ENCODE measurements around the gene ASAP3. TPM values are rescaled to one million over a fixed set of nuclear protein-coding genes. Genes with fewer than 3 reads are reported as not detected.

ASAP3 gene
- total and polyA plus RNA-seq, 2 of the 4 experiments (the other 2 are of a cell fraction), result 18.6 to 18.8 TPM

DNA sequence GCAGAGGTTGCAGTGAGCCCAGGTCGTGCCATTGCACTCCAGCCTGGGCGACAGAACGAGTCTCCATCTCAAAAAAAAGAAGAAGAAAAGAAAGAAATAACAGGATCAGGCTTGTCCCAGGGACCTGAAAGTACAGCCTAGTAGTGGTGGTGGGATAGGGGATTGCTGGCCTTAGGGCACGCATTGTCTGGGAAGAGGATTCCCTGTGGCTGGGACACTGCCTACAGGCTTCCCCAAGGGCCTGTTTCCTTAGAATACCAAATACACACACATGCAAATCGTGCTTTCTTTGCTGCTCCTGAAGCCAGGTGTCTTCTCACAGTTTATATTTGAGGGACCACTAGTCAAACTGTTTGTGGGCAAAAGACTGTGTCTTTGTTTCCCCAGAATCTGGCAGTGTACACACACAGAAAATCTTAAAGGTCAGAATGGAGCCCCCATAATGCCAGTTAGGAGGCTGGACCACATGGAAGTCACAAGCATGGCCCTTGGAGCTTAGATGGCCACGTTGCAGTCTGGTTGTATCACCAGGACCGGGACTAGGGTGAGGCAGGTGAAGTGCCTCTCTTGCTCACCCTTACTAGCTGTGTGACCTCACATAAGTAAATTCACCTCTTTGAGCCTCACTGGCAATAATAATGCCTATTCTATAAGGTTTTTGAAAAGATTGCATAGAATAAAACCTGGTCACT, 12.7 kb upstream of the ASAP3 start:
- Histone ChIP-seq H3K27me3 (ENCODE audit: control insufficient read depth, insufficient read depth, low read length) (peaks cover 2% of the 10 kb centered on the region), H3K4me1 (ENCODE audit: control insufficient read depth, insufficient read depth, low read length) (no peaks in the 10 kb centered on the region), H4K8ac (ENCODE audit: low read depth in 2 of 2, low read length in 2 of 2) (no peak overlapping the region), H3K36me3 (ENCODE audit: control insufficient read depth, insufficient read depth, low read length) (no peaks in the 10 kb centered on the region), H4K91ac (ENCODE audit: insufficient read depth, low read depth, low read length) (no peak overlapping the region), H2BK15ac (ENCODE audit: low read depth, low read length) (no peak overlapping the region), H3K18ac (ENCODE audit: low read depth, low read length) (no peak overlapping the region), H2AFZ (replicated peaks; ENCODE audit: low read length, poor library complexity) (no peak overlapping the region), H3K79me1 (ENCODE audit: low read depth in 1 of 2, low read length in 2 of 2) (no peaks in the 10 kb centered on the region), H3K9me1 (ENCODE audit: insufficient read depth, low read length) (peaks cover 6% of the 10 kb centered on the region; the same call in 1 of the 2 replicates), H3K4me2 (ENCODE audit: low read depth, low read length) (no peak overlapping the region), H3K4ac (ENCODE audit: low read depth, low read length) (no peak overlapping the region), H2BK5ac (ENCODE audit: low read depth, low read length, poor library complexity, severe bottlenecking) (no peak overlapping the region), H3K56ac (ENCODE audit: extremely low read depth, insufficient read depth, low read length) (no peak overlapping the region), H3K14ac (replicated peaks; ENCODE audit: low read depth, low read length) (no peak overlapping the region), H3K23ac (ENCODE audit: low read depth, low read length) (no peak overlapping the region), H3K9ac (ENCODE audit: low read depth, low read length) (no peak overlapping the region), H2AK9ac (replicated peaks; ENCODE audit: low read depth, low read length, poor library complexity) (no peak overlapping the region), H3K9me3 (ENCODE audit: control insufficient read depth, insufficient read depth, low read length) (no peaks in the 10 kb centered on the region), H3K27ac (ENCODE audit: insufficient read depth, low read length) (no peak overlapping the region), H2BK120ac (ENCODE audit: low read depth, low read length) (no peak overlapping the region), H2AK5ac (ENCODE audit: low read depth, low read length) (no peak overlapping the region), H3K4me3 (ENCODE audit: insufficient read depth, low read depth, low read length) (no peak overlapping the region), H4K20me1 (ENCODE audit: insufficient read depth, low read length) (no peaks in the 10 kb centered on the region), H2BK20ac (ENCODE audit: low read depth, low read length) (no peak overlapping the region), H4K5ac (ENCODE audit: low read depth, low read length) (no peak overlapping the region)
- CTCF ChIA-PET, result interaction anchor here (0.6 to 2.6 kb wide), 16 partner anchors 8 to 156 kb away, joined by 3 to 21 read pairs (median 4); partner anchors contain the start of genes ASAP3, E2F2 and ZNF436
- POLR2A ChIA-PET (ENCODE audit: unreplicated experiment), result interaction anchor here (0.5 kb wide), 1 partner anchor 304 kb away, joined by 3 read pairs; no protein-coding TSS in a partner anchor
- dilution Hi-C loops (cut with HindIII; ENCODE audit: low sequenced_read_pairs, unreplicated experiment) (no loop called here), in situ Hi-C loops (cut with MboI; ENCODE audit: low sequenced_read_pairs) (no loop called here), intact Hi-C loops (cut with micrococcal nuclease) (loop anchor here (1.0 to 5.0 kb wide), 3 partner anchors 44 to 171 kb away; no protein-coding TSS in a partner anchor)
- TF ChIP-seq RCOR1 (IDR thresholded peaks at IDR 0.05; ENCODE audit: insufficient replicate concordance, low read length) (no peak), MXI1 (IDR thresholded peaks at IDR 0.05; ENCODE audit: borderline replicate concordance, low read depth, low read length) (no peak), NFE2L2 (IDR thresholded peaks at IDR 0.05; ENCODE audit: low read depth, low read length) (no peak), FOS (IDR thresholded peaks at IDR 0.05; ENCODE audit: low read depth, low read length) (no peak), CHD1 (IDR thresholded peaks at IDR 0.05; ENCODE audit: low read depth, low read length) (no peak)
- TF ChIP-seq, protein P1, sequence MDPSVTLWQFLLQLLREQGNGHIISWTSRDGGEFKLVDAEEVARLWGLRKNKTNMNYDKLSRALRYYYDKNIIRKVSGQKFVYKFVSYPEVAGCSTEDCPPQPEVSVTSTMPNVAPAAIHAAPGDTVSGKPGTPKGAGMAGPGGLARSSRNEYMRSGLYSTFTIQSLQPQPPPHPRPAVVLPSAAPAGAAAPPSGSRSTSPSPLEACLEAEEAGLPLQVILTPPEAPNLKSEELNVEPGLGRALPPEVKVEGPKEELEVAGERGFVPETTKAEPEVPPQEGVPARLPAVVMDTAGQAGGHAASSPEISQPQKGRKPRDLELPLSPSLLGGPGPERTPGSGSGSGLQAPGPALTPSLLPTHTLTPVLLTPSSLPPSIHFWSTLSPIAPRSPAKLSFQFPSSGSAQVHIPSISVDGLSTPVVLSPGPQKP (IDR thresholded peaks at IDR 0.05; ENCODE audit: borderline replicate concordance, low read depth, low read length), result no peak
- TF ChIP-seq, protein P2, sequence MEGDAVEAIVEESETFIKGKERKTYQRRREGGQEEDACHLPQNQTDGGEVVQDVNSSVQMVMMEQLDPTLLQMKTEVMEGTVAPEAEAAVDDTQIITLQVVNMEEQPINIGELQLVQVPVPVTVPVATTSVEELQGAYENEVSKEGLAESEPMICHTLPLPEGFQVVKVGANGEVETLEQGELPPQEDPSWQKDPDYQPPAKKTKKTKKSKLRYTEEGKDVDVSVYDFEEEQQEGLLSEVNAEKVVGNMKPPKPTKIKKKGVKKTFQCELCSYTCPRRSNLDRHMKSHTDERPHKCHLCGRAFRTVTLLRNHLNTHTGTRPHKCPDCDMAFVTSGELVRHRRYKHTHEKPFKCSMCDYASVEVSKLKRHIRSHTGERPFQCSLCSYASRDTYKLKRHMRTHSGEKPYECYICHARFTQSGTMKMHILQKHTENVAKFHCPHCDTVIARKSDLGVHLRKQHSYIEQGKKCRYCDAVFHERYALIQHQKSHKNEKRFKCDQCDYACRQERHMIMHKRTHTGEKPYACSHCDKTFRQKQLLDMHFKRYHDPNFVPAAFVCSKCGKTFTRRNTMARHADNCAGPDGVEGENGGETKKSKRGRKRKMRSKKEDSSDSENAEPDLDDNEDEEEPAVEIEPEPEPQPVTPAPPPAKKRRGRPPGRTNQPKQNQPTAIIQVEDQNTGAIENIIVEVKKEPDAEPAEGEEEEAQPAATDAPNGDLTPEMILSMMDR (conservative IDR thresholded peaks at IDR 0.05; ENCODE audit: low read depth, low read length), result no peak
- ATAC-seq (ENCODE audit: low read depth) (no peak), DNase-seq (no peak)
- no CpG with 5 or more reads among the region's 7 CpGs for WGBS, 2 experiments (ENCODE audit: extremely low coverage in 2 of 2, insufficient read length in 1 of 2)
- BruUV-seq (replicated peaks), result no TSS peak
